GM19099 (cell line): Measurements from ENCODE around the gene ABTB2.

Experiments used
- POLR2A ChIP-seq: IDR thresholded peaks from 3 replicates; pipeline ENCODE4 v1.6.1; 2011; ENCODE audit warnings: low read depth; ENCODE audit not compliant: insufficient read length; ENCODE audit errors: extremely low read depth

ABTB2 gene

DNA sequence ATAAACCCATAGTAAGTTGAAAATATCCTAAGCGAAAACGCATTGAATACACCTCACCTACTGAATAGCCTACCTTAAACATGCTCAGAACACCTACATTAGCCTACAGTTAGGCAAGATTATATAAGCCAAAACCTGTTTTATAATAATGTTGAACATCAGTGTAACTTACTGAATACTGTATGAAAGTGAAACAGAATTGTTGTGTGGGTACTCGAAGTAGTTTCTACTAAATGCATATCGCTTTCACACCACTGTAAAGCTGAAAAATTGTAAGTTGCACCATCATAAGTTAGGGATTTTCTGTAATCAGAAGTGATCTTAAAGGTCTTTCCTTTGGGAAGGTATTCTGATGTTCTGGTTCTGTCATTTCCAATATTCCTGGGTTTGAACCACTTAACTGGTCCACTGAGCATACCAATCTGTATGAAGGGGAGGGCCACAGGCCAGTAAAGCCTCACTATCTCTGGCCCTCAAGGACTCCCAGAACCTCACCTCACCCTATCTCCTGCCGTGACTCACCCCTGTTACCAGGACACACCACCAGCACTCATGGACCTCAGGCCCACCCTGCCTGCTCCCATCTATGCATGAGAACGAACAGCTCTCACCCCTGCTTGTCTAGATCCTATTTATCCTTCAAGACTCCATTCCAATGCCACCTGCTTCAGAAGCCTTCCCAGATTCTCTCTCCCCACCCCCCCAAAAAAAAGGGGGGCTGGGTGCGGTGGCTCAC, 182.4 kb downstream of the ABTB2 start:
- TF ChIP-seq POLR2A: no peak

DNA sequence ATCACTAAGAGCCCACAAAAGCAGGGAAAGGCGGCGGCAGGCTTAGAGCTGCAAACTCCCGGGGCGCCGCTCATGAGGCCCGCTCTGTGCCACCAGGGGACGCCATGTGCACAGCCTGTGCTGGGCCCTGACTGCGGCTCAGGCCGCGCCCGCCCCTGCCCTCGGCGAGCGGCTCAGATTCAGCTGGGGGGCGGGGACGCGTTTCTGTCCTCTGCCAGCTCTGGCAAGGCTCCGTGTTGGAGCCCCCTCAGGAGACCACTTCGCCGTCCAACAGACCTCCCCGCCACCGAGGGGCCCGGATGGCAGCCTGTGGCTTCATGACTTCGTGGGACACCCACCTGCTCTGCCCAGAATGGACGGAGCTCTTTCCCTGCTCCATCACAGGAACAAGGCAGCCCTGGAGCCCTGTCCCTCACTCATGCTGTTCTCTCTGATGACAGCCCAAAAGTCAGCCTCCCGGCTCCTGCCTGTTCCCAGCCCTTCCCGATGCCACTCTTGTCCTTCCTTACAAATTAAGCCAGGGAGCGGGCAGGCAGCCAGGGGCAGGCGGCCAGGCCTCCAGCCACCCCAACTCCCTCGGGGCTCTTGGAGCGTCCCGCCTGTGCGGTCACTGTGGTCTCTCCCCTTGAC, 183.3 kb downstream of the ABTB2 start:
- TF ChIP-seq POLR2A: no peak

DNA sequence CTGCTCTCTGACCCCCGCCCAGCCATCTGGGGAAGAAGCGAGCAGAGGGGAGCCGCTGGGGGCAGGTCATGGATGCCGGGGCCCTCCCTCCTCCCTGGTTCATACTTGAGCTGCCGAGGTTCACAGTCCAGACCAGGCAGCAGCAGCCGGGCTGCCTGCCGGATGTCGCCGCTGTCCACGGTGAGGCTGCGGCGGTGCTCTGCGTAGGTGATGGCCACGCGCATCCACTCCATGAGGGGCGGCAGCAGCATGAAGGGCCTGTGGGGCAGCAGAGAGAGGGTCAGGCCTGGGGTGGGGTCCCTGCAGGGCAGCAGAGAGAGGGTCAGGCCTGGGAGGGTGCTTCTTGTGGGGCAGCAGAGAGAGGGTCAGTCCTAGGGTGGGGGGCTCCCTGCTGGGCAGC, 184.8 kb downstream of the ABTB2 start:
- no peak for TF ChIP-seq POLR2A

DNA sequence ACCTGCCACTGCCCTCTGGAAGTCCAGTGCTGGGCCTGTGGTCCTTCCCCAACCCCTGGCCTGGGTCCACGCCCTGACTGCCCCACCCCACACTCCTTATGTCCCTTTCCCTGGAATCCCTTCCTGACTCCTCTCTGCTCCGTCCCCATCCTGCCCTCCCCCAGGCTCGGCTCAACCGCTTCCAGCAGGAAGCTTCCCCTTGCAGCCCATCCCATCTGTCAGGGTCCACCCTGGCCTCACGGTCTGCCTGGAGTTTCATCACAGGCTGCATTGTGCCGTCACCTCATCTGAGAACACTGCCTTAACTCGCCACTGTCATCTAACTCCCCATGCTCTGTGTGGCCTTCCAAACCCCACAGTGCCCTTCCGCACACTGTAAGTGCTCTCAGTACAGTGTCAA, 188.1 kb downstream of the ABTB2 start:
- TF ChIP-seq POLR2A: no peak

DNA sequence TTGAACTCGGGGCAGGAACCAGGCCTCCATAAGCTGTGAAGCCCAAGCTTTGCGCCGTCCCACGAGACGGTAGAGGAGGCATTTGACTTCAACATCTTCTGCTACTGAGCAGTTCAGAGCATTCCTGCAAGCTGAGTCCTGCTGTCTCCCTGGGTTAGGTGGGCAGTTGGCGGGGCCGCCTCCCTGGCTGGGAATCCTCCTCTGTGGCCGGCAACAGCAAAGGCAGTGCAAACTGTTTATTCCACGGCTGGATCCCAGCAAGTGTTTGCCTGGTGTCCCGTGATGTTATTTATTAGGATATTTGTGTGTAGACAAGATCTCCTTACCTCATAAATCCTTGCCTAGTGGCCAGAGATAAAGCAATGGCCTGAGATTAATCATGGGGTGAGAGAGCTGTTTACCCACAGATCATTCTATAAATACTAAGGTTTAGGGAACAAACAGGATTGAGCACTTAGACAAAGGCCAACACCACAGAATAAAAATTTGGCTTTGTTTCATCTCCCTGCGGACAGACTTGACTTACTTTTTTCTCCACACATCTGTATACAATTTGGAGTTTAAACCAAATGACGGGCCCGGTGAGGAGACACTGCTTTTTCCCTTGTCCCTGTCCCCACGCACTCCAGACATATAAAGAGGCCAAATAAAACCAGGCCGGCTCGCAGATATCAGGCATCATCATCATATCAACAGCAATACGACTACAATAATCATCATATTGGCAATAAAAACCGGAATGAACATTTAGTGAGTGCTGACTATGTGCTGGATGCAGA, 189.0 kb downstream of the ABTB2 start:
- TF ChIP-seq POLR2A: no peak

DNA sequence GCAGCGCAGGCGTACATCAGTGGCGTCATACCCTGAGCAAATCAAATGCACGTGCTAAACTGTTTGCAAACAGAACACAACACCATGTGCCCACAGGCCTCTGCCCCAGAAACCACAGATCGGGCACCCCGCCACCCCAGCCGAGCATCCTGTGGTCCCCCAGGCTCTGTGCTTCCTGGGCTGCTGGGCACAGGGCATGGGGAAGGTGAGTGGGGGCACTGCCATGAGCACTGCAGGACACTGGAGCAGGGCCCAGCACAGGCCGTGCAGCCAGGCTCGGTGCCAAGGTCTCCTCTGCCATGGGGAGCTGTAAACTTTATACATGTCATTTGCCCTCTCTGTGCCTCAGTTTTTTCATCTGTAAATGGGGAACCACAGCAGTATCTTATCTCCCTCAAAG, 189.8 kb downstream of the ABTB2 start:
- TF ChIP-seq POLR2A: no peak

DNA sequence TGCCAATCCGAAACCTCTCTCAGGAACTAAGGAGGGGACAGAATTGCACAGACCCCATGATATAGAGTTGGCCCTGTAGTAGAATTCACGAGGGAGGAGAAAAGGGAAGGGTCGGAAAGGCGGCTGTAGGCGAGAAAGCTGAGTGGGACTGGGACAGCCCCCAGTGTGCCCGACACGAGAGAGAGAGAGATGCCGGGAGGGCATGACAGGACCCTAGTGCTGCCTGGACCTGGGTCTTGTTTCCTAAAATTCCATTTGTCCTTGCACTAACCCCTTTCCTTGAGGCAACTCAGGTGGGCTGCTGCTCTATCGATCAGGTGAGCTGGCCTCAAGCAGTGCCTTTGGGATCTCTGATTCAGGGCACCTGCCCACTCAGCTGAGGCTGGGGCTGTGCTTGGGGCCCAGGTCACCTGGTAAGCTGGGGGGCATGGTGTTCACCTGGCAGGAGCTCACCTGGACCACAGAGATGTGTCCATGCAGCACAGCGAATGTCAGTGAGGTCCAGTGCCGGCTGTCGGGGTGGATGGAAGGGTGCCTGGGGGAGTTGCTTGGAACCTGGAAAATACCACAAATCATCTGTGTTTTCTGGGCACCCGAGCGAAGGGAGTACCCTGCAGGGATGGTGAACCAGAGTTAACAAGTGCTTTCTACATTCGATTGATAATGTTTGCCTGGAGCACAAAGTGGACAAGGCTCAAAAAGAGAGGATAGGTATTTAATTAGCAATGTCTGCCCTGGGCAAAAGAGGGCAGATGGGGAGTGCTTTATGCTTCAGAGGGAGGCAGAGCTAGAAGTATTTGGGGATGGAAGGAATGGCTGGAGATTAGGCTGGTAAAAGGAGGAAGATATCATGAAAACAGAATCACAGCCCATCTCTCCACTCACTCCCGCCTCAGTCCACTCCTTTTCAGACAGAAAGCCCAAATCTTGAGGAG, 190.7 kb downstream of the ABTB2 start:
- no peak for TF ChIP-seq POLR2A

DNA sequence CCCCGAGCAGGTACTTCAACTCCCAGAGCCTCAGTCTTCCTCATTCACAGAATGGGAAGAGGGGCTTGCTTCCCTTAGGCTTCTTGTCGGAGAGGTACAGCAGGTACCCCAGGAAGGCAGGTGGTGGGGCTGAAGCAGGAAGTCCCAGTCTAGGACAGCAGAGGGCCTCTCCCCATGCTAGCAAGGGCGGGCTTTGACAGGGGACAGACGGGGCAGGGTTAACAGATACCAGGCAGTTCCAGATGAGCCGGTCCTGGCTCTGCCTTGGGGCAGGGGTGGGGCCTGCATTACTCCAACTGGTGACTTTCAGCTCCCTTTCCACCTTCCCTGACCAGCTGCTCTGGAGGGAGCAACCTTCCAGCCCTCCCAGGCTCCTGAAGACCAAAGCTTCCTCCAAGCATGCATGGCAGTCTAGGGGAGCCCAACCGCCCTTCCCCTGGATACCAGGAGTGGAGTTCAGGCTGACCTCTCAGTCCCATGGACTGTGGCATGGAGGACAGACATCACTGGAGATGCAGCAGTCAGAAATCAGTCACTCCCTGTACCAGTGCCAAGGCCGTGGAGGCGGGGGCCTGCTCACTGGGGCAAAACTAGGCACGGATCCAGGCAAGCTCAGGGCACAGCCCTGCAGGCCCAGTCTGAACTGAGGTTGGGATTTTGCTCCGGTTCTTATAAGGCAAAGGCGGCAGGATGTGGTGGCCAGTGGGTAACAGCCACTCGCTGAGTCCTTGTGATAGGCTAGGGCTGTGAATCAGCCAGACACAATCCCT, 191.8 kb downstream of the ABTB2 start:
- TF ChIP-seq POLR2A: no peak

DNA sequence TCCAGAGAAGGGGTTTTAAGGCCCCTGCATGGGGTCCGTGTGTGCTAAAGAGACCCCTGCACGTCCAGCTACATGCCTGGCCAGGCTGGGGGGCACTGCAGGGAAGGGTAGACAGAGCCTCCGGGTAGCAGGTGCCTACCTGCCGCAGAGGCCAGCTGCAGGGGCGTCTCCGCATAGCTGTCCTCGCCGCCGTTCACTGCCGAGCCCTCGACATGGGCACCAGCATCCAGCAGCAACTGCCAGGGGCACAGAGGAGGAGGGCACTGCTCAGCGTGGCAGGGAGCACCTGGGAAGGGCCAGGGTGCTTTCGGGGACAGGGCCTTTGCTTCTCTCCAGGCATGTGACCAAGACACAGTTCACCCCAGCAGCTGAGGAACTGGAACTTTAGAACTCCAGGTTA, 192.7 kb downstream of the ABTB2 start:
- no peak for TF ChIP-seq POLR2A

DNA sequence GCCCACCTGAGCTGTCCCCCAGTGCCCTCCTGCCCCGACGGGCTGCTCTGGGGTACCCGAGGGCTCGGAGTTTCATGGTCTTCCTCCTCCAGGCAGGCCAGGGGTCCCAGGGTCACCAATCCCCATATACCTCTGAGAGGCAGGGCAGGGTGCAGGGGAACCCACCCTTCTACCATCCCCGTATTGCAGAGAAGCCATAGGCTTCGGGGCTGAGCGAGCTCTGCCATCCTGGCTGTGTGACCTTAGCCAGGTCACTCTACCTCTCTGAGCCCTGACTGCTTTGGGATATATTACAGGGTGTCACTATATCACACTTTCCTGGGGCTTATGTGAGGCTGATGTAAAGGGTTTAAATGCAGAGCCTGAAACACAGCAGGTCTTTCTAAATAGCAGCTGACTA, 195.0 kb downstream of the ABTB2 start:
- TF ChIP-seq POLR2A: no peak

DNA sequence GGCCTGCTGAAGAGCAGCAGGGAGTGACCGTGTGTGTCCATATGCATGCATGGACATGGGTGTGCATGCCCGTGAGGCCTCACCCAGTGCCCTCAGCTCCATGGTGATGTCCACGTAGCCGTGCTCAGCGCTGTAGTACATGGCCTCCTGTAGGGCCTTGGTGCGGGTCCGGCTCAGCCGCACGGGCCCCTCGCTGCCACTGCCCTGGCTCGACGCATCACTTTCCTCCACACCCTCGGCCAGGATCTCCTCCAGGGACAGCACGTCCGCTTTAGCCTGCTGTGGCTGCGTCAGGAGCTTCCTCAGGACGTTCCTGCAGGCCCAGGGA, 195.4 kb downstream of the ABTB2 start:
- no peak for TF ChIP-seq POLR2A

DNA sequence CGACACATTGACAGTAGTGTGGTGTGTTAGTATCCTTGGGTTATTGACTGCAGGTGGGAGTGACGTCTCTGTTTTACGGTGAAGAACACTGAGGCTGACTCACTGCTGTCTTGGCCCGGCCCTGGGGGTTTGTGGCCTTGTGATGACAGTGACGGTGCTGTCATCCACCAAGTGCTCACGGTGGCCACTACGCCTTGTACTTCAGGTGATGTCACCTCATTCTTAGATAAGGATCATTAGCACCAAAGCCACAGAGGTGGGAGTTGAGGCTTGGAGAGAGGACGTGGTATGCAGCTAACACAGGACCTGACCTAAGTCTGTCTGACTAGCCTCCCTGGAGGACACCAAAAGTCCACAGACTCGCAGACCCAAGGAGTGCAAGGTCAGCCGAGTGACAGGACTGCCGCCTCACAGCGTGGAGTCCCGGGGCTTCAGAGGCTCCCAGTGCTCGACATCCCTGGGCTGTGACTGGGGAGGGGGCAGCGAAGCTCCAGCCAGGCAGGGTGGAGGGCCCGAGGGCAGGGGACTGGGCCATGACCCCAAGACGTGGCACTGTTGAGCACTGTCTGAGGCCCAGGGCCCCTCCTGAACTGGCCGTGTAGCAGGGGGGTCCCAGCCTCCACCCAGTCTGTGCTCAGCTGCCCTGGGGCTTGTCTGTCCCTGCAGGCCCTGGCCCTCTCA, 195.9 kb downstream of the ABTB2 start:
- TF ChIP-seq POLR2A: no peak

DNA sequence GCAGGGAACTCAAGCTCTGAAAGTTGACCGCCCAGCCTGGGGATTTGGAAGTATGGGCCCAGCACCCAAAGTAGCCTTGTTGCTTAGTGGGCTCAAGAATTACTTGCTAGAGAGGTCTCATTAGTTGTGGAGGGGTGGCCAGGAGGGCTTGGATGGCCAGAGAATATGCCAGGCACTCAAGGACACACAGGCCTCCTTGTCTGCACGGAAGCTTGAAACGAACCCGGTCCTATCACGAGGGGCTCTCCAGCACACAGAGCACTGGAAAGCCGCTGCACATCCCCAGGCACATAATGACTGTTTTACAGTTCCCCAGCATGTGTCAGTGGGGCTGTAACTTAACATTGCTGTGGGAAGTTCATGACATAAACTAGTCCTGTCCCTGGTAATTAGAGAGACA, 196.4 kb downstream of the ABTB2 start:
- no peak for TF ChIP-seq POLR2A

DNA sequence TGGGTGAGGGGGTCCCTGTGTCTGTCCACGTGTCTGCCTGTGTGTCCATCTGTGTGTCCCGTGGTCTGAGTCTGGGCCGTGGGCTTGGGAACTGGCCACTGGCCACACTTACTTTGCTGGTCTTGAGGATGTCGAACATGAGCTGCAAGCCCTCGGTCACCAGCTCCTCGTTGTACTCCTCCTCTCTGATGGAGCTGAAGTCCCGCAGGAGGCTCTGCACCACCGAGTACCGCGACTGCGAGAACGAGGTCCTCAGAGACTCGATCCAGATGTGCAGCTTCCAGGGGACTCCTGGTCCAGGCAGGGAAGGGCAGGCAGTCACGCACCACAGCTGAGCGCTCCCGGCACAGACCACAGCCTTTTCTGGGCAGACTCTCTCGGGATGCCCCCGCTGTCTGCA, 197.0 kb downstream of the ABTB2 start:
- no peak for TF ChIP-seq POLR2A
